Left ventricle myocardium inferior (tissue), 1 donor: ENCODE data around the gene SUN2. TPM values are rescaled to one million over a fixed set of nuclear protein-coding genes. Genes with fewer than 3 reads are reported as not detected.

Source experiments
- DNase-seq: peaks from one replicate; pipeline ENCODE4 v3.0.0-alpha.2; 2020
- H3K27ac ChIP-seq: fragments of 200-600 bp; replicated peaks from 2 replicates; pipeline ENCODE4 v1.8.0; 2021
- H3K27me3 ChIP-seq: fragments of 200-600 bp; 2 replicates; pipeline ENCODE4 v1.8.0; 2021; ENCODE audit warnings: low read depth
- H3K36me3 ChIP-seq: fragments of 200-600 bp; 2 replicates; pipeline ENCODE4 v1.8.0; 2021
- H3K4me1 ChIP-seq: fragments of 200-600 bp; 2 replicates; pipeline ENCODE4 v1.8.0; 2021
- H3K4me3 ChIP-seq: fragments of 200-600 bp; 2 replicates; pipeline ENCODE4 v1.8.0; 2021; ENCODE audit warnings: mild to moderate bottlenecking, moderate library complexity
- H3K9me3 ChIP-seq: fragments of 200-600 bp; replicated peaks from 2 replicates; pipeline ENCODE4 v1.8.0; 2021
- intact Hi-C: fragments of 100-400 bp; cut with micrococcal nuclease; formaldehyde crosslinking; loops from one replicate; pipeline ENCODE4 v1.11.0; 2022
- total RNA-seq: library from RNA; stranded (reverse); fragmentation: NEBNext Ultra II Directional; extraction: Animal tissue kit (Norgen Biotek cat#: 25700); gene quantifications from one replicate; pipeline ENCODE4 v1.2.1, GENCODE V29; 2021
- TF ChIP-seq, protein P1 (sequence below): fragments of 200-600 bp; IDR thresholded peaks from 2 replicates; pipeline ENCODE4 v1.8.0; 2021; ENCODE audit warnings: antibody characterized with exemption, mild to moderate bottlenecking, borderline replicate concordance
- donor health status: DM: no; HTN: yes; CAD: no; lungs with severe emphysema.

The SUN2 gene
- total RNA-seq, 1 donor from 2014 or later = 116 TPM

DNA sequence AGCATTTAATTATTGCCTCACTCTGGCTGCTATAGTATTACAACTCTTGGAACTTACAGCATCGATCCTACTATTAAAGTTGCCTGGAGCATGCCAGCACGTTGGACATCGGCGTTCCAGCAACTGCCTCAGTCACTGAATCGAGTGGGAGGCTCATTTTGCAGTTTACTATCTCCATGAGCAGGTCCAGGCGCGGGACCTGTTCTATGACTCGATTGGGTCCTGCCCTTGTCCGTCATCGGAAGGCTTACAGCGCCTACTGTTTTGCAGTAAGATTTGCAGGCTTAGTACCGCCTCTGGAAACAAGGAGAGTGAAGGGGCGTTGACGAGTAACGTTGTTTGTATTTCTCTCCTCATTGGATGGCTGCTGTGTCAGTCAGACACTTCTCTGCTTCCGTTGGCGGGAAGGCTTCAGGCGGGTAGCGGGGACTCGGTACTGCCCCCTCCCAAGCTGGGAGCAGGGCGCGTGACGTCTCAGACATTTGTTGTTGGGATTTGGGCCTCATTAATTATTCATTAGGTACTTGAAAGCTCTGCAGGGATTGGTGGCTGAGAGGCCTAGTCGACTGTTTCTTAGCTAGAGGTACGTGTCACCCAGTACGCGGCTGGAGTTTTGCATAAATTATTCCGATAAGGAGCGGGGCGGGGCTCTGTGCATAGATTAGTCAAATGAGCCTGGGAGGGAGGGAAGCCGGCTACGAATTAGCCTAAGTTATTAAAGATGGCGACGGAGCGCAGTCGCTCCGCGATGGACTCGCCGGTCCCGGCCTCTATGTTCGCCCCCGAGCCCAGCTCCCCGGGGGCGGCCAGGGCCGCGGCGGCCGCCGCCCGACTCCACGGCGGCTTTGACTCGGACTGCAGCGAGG lies 50.3 kb downstream of the SUN2 start, which contains the start of gene GTPBP1:
Gene GTPBP1 (plus strand): TSS at position 710 of the 866 bp plus-strand sequence. CDS start 12 bp downstream, at position 722.
- Histone ChIP-seq H3K27me3 (no peaks in the 10 kb centered on the region), H3K27ac (peak within 1 kb of the TSS; percentile 91), H3K4me1 (peaks cover 65% of the 10 kb centered on the region), H3K36me3 (peaks cover 6% of the 10 kb centered on the region), H3K4me3 (peak within 1 kb of the TSS; percentile 93), H3K9me3 (no peaks in the 10 kb centered on the region)
- DNase-seq = peak; percentile 96
- TF ChIP-seq, protein P1, sequence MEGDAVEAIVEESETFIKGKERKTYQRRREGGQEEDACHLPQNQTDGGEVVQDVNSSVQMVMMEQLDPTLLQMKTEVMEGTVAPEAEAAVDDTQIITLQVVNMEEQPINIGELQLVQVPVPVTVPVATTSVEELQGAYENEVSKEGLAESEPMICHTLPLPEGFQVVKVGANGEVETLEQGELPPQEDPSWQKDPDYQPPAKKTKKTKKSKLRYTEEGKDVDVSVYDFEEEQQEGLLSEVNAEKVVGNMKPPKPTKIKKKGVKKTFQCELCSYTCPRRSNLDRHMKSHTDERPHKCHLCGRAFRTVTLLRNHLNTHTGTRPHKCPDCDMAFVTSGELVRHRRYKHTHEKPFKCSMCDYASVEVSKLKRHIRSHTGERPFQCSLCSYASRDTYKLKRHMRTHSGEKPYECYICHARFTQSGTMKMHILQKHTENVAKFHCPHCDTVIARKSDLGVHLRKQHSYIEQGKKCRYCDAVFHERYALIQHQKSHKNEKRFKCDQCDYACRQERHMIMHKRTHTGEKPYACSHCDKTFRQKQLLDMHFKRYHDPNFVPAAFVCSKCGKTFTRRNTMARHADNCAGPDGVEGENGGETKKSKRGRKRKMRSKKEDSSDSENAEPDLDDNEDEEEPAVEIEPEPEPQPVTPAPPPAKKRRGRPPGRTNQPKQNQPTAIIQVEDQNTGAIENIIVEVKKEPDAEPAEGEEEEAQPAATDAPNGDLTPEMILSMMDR = peak; percentile 32
- intact Hi-C loops = no loop called here

DNA sequence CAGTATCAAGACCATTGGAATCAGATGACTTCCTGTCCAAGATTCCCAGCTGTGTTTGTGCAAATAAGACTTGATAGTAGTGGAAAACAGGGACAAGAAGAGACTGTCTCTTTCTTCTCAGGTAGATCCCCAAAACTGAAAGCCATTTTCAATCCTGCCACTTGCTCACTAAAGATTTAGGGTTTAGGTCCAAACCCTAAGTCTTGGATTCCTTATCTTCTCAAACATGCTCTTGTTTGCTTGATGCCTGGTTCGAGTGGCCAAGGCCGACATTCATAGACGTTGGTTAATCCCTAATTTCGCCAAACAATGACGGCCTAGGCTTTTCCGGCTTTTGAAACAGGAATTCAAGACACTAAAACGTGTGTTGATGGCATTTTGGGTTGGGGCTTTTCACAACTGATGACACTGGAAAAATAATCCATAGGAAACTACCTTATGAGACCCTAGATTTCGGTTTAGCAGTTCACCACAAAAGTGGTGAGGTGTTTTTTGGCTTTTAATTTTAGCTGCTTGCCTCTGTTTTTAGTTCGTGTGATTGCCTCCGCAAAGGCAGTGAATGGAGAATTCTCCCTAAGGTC lies 51.1 kb downstream of the SUN2 start:
- H3K36me3 ChIP-seq = peaks cover 1% of the 10 kb centered on the region
- no peak for DNase-seq
- TF ChIP-seq, protein P1 = no peak
- no peaks in the 10 kb centered on the region for H3K9me3 ChIP-seq
- H3K4me1 ChIP-seq = peaks cover 65% of the 10 kb centered on the region
- H3K27ac ChIP-seq = peak overlapping the region; percentile 81
- peak overlapping the region; percentile 59 for H3K4me3 ChIP-seq
- no peaks in the 10 kb centered on the region for H3K27me3 ChIP-seq
- intact Hi-C loops = no loop called here

DNA sequence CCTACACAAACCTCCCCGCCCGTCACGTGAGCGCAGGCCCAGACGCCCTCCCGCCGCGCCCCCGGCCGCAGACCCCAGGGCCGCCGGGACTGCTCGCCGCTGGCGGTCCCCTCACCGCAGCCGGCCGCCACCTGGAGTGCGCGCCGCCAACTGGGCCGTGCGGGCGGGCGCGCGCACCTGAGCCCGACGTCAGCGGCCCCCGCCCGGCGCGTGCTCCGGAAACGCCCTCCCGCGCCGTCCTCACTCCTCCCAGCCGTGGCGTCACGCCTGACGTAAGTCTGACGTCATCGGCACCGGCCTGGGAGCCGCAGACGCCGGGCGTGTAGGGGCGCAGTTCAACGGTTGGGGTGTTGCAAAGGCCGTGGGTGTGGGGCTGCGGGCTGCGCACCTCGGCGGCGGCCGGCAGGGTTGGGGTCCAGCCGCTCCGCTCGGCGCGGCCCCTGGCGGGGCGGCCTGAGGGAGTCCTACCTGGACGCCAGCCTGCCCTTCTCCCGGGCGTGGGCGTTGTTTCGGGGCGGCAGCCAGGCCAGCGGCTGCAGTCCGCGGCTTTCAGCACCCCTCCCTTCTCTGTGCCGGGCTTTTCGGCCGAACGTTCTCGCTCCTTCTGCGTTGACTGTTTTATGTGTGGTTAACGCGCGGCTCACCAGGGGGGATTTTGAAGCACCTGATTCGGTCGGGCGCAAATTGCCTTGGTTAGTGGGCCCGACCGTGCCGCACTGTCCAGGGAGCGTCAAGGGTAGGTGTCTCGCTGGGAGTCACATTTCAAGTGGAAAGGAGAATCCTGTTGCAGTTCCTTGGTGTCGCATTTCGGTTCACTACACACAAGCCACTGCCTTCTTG lies 54.8 kb downstream of the SUN2 start, which contains the start of gene JOSD1:
Gene JOSD1 (minus strand): TSS at position 155 of the 840 bp plus-strand sequence. CDS start 956 bp downstream, outside the sequence.
- Histone ChIP-seq H3K9me3 (no peaks in the 10 kb centered on the region), H3K36me3 (no peaks in the 10 kb centered on the region), H3K27ac (peak within 1 kb of the TSS; percentile 95), H3K4me1 (peaks cover 65% of the 10 kb centered on the region), H3K4me3 (peak within 1 kb of the TSS; percentile 85), H3K27me3 (no peaks in the 10 kb centered on the region)
- TF ChIP-seq, protein P1 = no peak
- intact Hi-C loops = no loop called here
- DNase-seq = peak; percentile 96

DNA sequence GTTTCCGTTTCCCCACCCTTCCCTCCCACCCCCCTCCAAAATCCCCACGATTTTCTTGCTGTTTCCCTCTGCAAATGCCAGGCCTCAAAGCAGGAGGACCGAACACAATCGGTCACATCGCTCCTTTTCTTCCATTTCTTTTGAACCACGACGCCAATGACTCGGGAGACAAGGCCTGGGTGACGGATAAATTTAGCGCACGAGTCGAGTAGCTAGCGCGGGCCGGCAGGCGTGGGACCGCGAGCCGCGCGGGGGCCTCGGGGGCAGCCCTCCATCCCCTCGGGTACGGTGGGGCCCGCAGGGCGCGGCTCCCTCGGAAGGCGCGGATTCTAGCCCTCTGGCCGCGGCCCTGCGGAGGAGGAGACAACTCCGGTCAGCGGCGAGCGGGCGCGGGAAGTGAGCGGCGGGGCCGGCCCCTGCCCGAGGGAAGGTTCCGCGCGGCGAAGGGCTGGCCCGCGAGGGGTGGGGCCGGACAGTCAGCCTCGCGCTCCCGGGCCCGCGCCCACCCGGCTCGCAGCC lies 55.5 kb downstream of the SUN2 start:
- intact Hi-C loops = no loop called here
- Histone ChIP-seq H3K27me3 (no peaks in the 10 kb centered on the region), H3K9me3 (no peaks in the 10 kb centered on the region), H3K4me1 (peaks cover 68% of the 10 kb centered on the region), H3K36me3 (no peaks in the 10 kb centered on the region), H3K4me3 (peak overlapping the region; percentile 85), H3K27ac (peak overlapping the region; percentile 95)
- TF ChIP-seq, protein P1 = no peak
- peak; percentile 74 for DNase-seq

DNA sequence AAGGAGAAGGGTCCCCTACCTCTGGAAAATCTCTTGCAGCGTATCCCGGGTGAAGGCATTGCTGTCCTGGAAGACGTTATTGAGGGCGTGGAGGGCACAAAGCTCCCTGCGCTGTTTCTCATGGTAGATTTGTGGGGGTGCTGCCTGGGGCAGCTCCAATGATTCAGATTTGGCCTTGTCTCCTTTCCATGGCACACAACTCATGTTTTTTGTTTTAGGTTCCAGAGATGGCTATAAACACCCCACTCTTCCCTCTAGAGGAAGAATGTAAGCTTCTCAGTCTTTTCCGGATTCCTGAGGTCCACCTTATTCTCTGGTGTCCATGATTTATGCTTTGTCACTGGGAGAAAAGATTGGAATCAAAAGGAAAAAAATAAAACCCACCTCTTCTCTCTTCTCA lies 56.0 kb downstream of the SUN2 start:
- Histone ChIP-seq H3K4me3 (peak overlapping the region; percentile 85), H3K36me3 (no peaks in the 10 kb centered on the region), H3K4me1 (peaks cover 69% of the 10 kb centered on the region), H3K27ac (peak overlapping the region; percentile 95), H3K27me3 (no peaks in the 10 kb centered on the region), H3K9me3 (no peaks in the 10 kb centered on the region)
- TF ChIP-seq, protein P1 = no peak
- no peak for DNase-seq
- intact Hi-C loops = no loop called here
